ENCODE results near the gene PFKFB4. TPM values are rescaled to one million over a fixed set of nuclear protein-coding genes. Genes with fewer than 3 reads are reported as not detected.

The PFKFB4 gene
- total and polyA plus RNA-seq, 2 of the 8 experiments (the other 6 are each of a cell fraction or from before 2014, with no cell fraction given), result 10.7 to 20.1 TPM

GRCh38 chr3:48587686-48588085 lies 31.1 kb upstream of the PFKFB4 start (continued):
- no peak for TF ChIP-seq CHD7 (IDR thresholded peaks at IDR 0.05; ENCODE audit: insufficient replicate concordance, low read length)
- TF ChIP-seq CBX8 (IDR thresholded peaks at IDR 0.05; ENCODE audit: borderline replicate concordance, low read depth, low read length), result no peak
- no peak for TF ChIP-seq KDM5A (IDR thresholded peaks at IDR 0.05; ENCODE audit: low read length)
- TF ChIP-seq ASH2L (IDR thresholded peaks at IDR 0.05; ENCODE audit: low read length), result no peak
- TF ChIP-seq SIX5 (IDR thresholded peaks at IDR 0.05; ENCODE audit: low read depth, low read length), result no peak
- TF ChIP-seq BACH1 (IDR thresholded peaks at IDR 0.05; ENCODE audit: low read length), result no peak
- TF ChIP-seq ZNF274 (IDR thresholded peaks at IDR 0.05; ENCODE audit: borderline replicate concordance, extremely low read depth, low read length), result no peak
- TF ChIP-seq GTF2F1 (IDR thresholded peaks at IDR 0.05; ENCODE audit: borderline replicate concordance, low read depth, low read length), result no peak
- no peak for TF ChIP-seq ATF3 (IDR thresholded peaks at IDR 0.05; ENCODE audit: insufficient read depth, low read depth, low read length)

Measured in H1 (cell line).